IPS DF 19.7 (cell line): ENCODE data around the gene NOX5.

Source experiments
- DNase-seq: peaks from one replicate; pipeline ENCODE4 v3.0.0-alpha.2; 2013; ENCODE audit warnings: low read depth, low spot score

Gene NOX5

DNA sequence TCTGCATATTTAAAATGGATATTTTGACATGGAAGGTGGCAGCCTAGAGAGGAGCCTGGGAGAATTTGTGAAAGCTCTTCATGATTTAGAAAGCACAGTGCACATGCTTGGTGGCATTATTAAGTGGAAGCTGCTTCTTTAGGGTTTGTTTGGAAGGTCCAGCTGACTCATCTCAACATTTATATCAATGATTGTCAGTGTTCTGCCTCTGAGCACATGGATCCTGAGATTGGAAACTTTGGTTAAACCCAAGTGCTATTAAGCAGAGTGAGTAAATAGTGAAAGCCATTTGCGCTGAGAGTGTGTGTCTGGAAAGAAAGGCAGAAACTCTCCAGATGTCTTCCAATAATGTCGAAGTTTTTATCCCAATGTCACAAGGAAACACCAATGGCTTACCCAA lies 7.4 kb downstream of the NOX5 start:
- DNase-seq = no peak

DNA sequence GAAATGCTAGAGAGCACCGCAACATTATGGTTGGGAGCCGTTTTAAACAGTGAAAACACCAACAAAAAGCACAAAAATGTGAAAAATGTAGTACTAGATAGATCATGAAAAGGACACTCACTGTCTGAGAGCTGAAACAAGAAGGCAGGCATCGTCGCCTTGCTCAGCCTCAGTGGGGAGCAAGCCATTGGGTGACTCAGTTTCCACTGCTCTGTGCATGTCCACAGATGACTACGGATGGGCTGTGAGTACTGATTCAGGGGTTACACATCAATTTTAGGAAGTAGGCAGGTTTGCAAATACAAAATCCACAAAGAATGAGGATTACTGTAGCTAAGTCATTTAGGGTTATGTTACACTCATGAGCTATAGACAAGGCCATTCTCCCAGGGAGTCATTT lies 10.8 kb downstream of the NOX5 start:
- no peak for DNase-seq

DNA sequence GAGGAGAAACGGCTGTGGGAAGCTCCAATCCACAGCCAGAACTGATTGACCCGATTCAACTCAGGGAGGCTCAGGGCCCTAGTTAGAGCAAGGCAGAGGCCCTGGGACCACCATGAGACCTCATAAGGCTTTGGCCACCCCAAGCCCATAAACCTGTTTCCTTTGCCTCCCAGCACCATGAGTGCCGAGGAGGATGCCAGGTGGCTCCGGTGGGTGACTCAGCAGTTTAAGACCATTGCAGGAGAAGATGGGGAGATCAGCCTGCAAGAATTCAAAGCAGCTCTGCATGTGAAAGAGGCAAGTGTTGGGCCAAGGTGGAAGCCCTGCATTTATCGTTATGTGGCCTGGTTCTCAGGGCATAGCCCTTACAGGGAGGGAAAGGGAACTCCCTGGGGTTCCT lies 11.9 kb downstream of the NOX5 start:
- no peak for DNase-seq

DNA sequence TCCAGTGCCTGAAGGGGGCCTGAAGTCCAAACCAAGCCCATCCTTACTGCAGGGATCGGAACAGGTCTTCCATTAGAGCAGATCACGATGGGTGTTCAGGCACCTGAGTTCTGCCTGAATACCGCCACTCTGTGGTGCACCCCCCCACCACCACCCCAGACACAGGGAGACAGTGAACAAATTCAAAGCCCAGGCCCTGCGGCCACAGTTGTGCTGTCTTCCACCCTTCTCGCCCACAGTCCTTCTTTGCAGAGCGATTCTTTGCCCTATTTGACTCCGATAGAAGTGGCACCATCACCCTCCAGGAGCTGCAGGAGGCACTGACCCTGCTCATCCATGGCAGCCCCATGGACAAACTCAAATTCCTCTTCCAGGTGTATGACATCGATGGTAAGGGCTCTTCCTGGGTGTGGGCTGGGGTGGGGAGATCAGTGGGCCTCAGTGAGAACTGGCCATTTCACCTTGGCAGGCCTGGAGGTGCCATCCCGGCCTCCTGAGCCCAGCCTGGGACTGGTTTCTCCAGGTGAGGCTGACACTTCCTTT lies 13.6 kb downstream of the NOX5 start:
- DNase-seq = no peak

DNA sequence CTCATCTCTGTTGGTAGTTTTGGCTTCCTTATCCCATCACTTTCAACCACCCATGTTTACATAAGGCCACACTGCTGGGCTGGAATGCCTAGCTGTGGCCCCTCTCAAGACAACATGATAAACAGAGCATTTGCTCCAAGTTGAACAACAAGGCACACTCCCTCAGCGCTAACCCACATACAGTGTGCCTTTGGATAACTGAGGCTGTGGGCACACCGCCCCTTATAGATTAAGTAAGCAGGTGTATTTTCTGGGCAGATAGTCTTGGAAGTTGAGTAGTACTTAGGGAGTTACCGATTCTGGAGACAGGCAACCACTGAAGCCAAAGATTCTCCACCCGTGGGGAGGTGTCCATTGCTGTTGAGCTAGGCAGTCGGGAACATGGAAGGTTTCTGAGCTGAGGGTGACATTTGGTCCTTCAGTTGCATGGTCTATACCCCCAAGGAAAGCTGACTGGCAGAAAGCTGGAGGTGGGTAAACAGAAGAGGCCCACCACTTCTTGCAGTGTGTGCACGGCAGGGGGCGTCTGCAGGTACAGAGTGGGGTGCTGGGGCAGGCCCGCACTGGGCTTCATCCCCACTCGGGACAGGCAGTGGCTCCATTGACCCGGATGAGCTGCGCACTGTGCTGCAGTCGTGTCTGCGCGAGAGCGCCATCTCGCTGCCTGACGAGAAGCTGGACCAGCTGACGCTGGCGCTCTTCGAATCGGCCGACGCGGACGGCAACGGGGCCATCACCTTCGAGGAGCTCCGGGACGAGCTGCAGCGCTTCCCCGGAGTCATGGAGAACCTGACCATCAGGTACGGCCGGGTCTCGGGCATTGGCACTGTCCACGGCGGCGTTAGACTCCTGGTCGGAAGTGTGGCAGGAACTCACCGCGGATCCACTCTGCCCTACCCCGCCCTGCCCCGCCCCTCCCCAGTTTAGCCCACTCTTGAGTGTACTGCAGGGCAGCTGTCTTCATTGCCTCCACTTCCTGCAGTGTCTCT lies 16.8 kb downstream of the NOX5 start:
- peak; percentile 63 for DNase-seq

DNA sequence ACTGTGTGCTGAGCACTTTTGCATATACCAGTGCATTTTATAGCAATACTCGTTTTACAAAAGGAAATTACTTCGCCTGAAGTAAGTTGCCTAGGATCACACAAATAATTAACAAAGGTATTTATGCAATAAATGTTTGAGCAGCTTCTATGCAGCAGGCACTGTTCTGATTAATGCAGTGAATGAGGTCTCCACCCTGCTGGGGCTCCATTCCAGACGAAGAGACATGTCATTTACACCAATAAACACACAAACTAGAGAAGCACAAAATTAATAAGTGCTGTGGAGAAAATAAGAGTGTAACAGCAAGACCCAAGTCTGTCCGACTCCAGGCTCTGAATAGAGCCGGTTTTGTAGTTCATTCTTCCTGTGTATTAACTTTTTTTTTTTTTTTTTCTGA lies 17.5 kb downstream of the NOX5 start:
- DNase-seq = no peak

DNA sequence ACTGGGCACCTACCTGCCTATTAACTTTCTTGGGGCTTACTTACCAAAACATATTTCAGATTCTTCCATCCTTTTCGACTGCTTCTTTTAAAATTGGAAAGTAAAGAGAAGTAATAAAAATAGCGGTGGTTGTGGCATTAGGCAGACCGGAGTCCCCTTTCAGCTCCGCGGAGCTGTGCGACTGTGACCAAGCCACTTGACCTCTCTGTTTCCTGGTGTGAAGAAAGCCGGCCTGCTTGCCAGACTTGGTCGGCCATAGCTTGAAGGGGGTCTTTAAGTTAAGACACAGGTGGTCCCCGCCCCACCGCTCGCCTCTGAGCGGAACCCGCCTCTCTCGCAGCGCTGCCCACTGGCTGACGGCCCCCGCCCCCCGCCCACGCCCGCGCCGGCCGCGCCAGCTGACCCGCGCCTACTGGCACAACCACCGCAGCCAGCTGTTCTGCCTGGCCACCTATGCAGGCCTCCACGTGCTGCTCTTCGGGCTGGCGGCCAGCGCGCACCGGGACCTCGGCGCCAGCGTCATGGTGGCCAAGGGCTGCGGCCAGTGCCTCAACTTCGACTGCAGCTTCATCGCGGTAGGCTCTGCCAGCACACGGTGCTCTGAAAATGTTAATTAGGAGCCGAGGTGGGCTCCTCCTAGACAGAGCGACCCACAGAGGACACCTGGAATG lies 18.3 kb downstream of the NOX5 start:
- DNase-seq = no peak

DNA sequence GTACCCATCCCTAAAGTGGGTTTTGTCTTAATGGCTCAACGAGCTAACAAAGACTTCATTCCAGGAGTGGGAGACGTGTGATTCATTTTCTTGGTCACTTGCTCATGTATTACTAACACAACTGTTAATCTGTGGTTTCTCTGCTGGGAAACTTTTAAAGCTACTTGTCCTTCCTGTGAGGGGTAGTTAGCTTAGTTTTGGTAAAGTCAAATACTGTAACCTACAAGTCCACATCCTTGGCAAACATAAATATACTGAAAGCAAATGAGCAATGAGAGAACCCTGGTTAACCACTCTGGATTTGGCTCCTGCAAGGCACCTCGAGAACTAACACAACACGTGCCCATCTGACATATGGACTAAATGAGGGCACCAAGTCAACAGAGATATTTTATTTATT lies 19.9 kb downstream of the NOX5 start:
- DNase-seq = no peak

DNA sequence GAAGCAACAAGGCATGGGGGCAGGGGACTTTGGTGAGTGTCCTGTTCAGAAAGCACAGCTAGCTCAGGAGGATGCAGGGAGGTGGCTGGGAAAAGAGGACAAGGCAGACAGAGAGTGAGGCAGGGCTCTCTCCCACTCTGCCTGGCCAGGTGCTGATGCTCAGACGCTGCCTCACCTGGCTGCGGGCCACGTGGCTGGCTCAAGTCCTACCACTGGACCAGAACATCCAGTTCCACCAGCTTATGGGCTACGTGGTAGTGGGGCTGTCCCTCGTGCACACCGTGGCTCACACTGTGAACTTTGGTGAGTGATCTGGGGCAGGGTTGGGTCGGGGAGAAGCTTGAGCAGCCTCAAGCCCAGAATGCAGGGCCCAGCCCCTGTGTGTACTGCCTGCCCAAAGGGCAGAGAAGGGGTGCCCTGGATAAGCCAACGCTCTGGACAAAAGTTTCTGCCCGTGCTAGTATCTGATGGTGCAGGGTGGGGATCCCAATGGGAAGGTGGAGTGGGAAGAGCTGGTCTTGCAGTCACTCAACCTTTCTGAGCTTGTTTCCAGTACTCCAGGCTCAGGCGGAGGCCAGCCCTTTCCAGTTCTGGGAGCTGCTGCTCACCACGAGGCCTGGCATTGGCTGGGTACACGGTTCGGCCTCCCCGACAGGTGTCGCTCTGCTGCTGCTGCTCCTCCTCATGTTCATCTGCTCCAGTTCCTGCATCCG lies 20.9 kb downstream of the NOX5 start:
- DNase-seq = no peak

DNA sequence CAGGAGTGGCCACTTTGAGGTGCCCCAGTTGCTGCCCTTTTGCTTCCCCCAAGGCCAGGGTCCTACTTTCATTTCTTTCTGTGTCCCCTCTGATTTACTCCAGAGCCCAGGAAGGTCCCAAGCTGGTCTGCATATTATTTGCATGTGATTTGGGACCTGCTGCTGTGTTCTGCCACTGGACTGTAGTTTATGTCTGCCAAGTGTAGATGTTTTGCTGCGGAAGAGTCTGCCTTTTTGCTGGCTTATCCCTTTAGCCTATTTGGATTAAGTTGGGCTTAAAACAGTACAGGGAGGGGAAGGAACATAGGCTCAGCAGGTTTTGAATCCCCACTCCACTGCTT lies 21.4 kb downstream of the NOX5 start:
- DNase-seq = no peak

DNA sequence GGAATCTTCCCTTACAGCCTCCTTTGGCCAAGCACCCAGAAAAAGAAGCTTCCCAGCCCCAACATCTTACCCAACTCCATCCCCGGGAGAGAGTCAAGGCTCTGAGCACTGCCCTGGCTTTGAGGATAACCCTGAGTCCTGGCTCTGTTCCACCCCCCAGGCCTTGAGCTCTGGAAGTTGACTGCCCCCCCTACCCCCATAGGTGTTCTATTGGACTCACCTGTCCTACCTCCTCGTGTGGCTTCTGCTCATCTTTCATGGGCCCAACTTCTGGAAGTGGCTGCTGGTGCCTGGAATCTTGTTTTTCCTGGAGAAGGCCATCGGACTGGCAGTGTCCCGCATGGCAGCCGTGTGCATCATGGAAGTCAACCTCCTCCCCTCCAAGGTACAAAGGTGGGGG lies 22.3 kb downstream of the NOX5 start:
- no peak for DNase-seq

DNA sequence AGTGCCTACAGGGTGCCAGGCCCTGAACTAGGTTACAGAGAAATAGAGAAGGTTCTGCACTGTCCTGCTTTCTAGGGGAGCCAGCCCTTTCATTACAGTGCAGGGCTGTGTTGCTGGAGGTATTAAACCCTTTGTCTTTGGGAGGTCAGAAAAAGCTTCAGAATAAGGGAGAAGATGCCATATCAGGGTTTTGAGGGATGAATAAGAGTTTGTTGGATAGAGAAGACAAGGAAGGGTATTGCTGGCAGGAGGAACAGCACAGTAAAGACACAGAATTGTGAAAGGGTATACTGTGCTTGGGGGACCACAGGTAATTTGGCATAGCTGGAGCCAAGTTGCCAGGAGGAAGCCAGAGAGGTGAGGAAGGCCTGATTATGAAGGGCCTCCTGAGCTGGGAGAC lies 23.0 kb downstream of the NOX5 start:
- no peak for DNase-seq

DNA sequence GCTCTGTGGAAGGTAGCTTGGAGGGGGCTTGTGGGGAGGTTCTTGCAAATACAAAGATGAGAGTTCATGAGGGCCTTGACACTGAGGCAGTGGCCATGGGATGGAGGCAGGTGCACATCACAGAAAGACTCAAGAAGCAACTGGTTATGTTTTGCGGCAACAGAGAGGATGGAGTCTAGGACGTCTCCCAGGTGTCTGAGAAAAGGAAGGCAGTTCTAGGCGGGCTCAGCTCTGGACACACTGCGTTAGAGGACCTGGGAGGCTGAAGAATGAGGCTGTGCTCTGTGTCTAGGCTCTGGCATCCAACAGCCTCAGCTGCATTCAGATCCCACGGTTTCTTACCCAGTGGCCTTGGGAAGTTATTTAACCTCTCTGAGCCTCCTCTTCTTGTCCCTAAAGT lies 23.5 kb downstream of the NOX5 start:
- no peak for DNase-seq

DNA sequence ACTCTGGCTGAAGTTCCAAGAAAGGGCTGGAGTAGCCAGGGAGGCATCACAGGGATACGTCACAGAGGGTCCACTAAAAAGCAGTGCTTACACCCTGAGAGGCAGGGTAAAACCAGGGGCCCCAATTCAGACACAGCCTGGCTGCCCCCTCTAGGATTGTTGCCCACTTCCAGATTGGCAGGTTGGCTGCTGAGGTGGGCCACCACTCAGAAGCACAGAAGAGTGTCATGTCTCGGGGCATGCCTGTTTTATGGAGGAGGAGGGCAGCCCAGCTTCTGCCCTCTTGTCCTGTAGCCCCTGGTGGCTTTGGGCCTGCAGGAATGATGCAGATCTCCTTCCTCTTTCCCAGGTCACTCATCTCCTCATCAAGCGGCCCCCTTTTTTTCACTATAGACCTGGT lies 24.0 kb downstream of the NOX5 start:
- DNase-seq = no peak

DNA sequence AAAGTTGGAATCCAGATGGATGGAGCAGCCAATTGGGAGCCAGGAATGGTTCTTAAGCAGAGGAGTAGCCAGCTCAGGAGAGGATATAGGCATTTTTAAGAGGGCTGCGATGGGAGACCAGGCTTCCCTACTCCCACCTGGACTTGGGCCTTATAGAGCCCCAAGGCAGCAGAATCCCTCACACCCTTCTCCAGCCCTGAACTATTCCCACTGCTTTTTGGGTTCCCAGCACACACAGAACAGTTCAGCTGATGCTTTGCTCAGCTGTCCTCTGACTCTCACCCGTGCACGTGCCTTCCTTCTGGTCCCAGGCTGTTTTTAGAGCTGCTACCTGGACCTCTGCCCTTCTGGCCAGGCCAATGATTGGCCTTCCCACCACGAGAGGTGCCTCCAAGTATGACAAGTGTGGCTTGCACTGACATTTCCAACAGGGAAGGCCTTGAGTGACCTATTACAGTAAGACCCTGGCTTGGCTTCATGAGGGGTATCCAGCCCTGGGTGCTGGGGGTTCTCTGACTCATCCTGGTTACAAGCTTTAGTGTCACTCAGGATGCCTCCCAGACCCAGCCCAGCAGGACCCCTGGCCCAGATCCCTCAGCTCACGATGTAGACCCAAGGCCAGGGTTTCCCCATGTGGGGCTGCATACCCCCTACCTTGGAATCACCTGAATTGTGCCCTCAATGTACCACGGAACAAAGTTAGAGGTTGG lies 25.2 kb downstream of the NOX5 start:
- DNase-seq = no peak

DNA sequence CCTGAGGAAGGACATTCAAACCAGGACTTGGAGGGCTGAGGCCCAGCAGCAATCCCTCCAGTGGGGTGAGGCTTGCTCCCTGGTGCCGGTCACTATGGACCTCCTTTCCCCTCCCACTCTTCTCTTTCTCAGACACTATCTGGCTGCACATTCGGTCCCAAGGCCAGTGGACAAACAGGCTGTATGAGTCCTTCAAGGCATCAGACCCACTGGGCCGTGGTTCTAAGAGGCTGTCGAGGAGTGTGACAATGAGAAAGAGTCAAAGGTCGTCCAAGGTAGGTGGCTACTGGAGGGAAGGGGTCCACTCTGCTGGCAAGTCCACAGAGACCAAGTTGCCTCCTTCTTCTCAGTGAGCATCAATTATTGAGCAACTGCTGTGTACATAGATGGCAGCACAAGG lies 28.0 kb downstream of the NOX5 start:
- DNase-seq = no peak

DNA sequence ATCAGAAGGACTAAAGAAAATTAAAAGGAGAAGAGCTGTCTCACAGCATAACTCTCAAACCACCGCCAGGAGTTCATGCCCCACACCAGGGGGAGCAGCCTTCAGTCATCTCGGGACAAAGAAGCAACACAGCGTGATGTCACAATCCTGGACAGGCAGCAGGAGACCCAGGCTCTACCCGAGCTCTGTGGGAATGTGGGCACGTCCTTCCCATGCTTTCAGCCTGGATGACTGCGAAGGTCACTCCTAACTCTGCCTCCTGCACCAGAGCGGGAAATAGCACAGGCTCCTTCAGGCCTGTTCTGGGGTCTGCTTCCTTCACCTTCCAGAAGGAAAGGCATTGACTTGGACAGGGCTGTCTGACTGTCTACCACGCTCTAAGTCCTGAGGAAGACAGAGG lies 31.3 kb downstream of the NOX5 start:
- DNase-seq = no peak

DNA sequence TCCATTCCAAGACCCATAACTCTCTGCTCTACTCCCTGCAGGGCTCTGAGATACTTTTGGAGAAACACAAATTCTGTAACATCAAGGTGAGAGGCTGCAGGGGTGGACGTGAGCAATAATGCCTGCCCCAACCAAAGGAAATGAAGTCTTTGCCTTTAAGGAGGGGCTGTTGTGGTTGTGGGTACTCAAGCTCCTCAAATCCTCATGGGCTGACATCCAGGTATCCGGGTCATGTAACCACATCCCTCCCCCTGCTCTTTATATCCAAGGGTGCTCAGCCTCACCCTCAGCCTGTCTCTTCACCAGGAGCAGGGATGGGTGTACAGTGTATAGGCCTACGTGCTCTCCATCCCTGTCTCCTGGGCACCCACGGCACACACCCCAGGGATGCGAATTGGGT lies 32.3 kb downstream of the NOX5 start:
- DNase-seq = no peak

DNA sequence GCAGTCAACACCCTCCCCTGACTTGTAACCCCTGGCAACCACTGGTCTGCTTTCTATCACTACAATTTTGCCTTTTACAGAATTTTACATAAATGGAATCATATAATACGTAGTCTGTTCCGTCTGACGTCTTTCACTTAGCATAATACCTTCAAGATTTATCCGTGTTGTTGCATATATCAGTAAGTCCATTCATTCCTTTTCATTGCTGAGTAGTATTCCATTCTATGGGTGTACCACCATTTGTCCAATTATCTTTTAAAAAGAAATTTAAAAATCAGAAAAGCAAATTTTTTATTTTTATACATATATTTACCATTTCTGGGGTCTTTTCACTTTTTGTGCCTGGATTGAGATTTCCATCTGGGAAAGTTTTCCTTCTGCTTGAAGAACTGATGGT lies 35.5 kb downstream of the NOX5 start:
- DNase-seq = no peak

DNA sequence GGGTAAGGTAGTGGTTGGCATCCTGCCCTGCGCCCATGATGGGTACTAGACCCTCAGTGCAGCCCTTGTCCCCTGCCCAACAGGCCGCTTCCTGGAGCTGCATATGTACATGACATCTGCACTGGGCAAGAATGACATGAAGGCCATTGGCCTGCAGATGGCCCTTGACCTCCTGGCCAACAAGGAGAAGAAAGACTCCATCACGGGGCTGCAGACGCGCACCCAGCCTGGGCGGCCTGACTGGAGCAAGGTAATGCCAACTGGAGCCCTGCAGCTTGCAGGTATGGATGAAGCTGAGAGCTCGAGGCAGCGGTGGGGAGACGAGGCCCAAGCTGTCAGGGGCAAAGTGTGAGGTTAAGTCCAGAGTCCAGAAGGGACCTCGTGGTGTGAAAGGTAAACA lies 40.8 kb downstream of the NOX5 start:
- DNase-seq = no peak

DNA sequence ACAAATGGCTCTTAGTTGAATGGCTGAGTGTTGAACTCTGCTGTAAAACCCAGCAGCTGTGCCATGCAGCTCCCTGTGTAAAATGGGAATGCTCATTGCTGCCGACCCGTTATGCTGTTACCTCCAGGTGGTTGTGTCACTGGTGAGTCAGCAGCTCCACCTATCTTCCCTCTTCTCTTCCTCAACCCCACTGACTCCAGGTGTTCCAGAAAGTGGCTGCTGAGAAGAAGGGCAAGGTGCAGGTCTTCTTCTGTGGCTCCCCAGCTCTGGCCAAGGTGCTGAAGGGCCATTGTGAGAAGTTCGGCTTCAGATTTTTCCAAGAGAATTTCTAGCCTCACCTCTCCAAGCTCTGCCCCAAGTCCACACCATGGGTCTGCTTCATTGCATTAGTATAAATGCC lies 41.9 kb downstream of the NOX5 start:
- no peak for DNase-seq
